A673 (cell line): Measurements from ENCODE around the gene ATP5MK.

Source experiments
- EZH2 ChIP-seq: fragments of 200-600 bp; sonication (generic); IDR thresholded peaks from 2 replicates; pipeline ENCODE4 v1.6.1; 2017; ENCODE audit warnings: borderline replicate concordance, low read depth, mild to moderate bottlenecking, mixed read lengths, antibody characterized with exemption, low read length; ENCODE audit not compliant: poor library complexity, severe bottlenecking
- TF ChIP-seq, protein P1 (sequence below): fragments of 300-800, 200-600 bp; sonication (generic); conservative IDR thresholded peaks from 2 replicates; pipeline ENCODE4 v1.5.1; 2017; ENCODE audit warnings: low read depth, mild to moderate bottlenecking, antibody characterized with exemption, low read length, moderate library complexity, mixed read lengths

DNA sequence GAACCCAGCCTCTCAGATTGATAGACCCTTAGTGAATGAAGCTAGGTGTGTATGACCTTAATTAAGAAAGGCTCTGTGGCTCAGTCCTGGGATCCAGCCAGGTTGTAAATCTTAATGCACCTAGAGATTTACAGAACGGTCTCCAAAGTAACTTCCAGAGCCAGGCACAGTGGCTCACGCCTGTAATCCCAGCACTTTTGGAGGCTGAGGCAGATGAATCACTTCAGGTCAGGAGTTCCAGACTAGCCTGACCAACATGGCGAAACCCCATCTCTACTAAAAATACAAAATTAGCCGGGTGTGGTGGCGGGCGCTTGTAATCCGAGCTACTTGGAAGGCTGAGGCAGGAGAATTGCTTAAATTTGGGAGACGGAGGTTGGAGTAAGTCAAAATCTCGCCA, 31.6 kb upstream of the ATP5MK start:
- TF ChIP-seq, protein P1, sequence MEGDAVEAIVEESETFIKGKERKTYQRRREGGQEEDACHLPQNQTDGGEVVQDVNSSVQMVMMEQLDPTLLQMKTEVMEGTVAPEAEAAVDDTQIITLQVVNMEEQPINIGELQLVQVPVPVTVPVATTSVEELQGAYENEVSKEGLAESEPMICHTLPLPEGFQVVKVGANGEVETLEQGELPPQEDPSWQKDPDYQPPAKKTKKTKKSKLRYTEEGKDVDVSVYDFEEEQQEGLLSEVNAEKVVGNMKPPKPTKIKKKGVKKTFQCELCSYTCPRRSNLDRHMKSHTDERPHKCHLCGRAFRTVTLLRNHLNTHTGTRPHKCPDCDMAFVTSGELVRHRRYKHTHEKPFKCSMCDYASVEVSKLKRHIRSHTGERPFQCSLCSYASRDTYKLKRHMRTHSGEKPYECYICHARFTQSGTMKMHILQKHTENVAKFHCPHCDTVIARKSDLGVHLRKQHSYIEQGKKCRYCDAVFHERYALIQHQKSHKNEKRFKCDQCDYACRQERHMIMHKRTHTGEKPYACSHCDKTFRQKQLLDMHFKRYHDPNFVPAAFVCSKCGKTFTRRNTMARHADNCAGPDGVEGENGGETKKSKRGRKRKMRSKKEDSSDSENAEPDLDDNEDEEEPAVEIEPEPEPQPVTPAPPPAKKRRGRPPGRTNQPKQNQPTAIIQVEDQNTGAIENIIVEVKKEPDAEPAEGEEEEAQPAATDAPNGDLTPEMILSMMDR, result no peak
- no peak for TF ChIP-seq EZH2
